Measurements from ENCODE around the gene DNAH12. TPM values are rescaled to one million over a fixed set of nuclear protein-coding genes. Genes with fewer than 3 reads are reported as not detected.
"Not testable (repeated sequence)": the region's sequence is repeated elsewhere in the genome, so short reads cannot be mapped to it uniquely, and the experiment has no call there.

The DNAH12 gene
- total and polyA plus RNA-seq, 4 donors = 0.10 to 0.18 TPM; not detected in 2

GRCh38 chr3:57335283-57335938 lies 208.7 kb downstream of the DNAH12 start:
- Histone ChIP-seq H3K36me3 (ENCODE audit: control insufficient read depth in 1 of 2, insufficient read depth in 2 of 2, low read length in 1 of 2) (no peaks in the 10 kb centered on the region), H3K27ac (ENCODE audit: low read depth in 1 of 2, low read length in 2 of 2) (no peak overlapping the region), H3K9me3 (ENCODE audit: control insufficient read depth, low read length) (peaks cover 1% of the 10 kb centered on the region), H3K4me3 (ENCODE audit: low read length in 2 of 2) (no peak overlapping the region), H3K4me1 (ENCODE audit: control insufficient read depth in 1 of 2, insufficient read depth in 2 of 2, low read length in 2 of 2) (no peaks in the 10 kb centered on the region), H3K27me3 (ENCODE audit: control insufficient read depth in 1 of 2, insufficient read depth in 2 of 2, low read length in 1 of 2) (no peaks in the 10 kb centered on the region)
- WGBS, 2 donors = 82 to 85% methylated on average over 5 of the region's 5 CpGs
- no peak for DNase-seq
- no peak for ATAC-seq (ENCODE audit: low FRiP score)
- intact Hi-C loops (cut with DNase I) = no loop called here

- H3K4me1 ChIP-seq (ENCODE audit: control insufficient read depth in 1 of 2, insufficient read depth in 2 of 2, low read length in 2 of 2) = no peaks in the 10 kb centered on the region
- no peaks in the 10 kb centered on the region for H3K27me3 ChIP-seq (ENCODE audit: control insufficient read depth in 1 of 2, insufficient read depth in 2 of 2, low read length in 1 of 2)
- no peaks in the 10 kb centered on the region for H3K9me3 ChIP-seq (ENCODE audit: control insufficient read depth, low read length)
- WGBS, 2 donors = 83 to 84% methylated on average over 3 of the region's 3 CpGs
- no peaks in the 10 kb centered on the region for H3K36me3 ChIP-seq (ENCODE audit: control insufficient read depth in 1 of 2, insufficient read depth in 2 of 2, low read length in 1 of 2)
- no peak overlapping the region for H3K4me3 ChIP-seq (ENCODE audit: low read length in 2 of 2)
- intact Hi-C loops (cut with DNase I) = no loop called here
- no peak overlapping the region for H3K27ac ChIP-seq (ENCODE audit: low read depth in 1 of 2, low read length in 2 of 2)
- DNase-seq = no peak
- no peak for ATAC-seq (ENCODE audit: low FRiP score)
Observed at GRCh38 chr3:57331078-57331610, 213.0 kb downstream of the DNAH12 start.

DNA sequence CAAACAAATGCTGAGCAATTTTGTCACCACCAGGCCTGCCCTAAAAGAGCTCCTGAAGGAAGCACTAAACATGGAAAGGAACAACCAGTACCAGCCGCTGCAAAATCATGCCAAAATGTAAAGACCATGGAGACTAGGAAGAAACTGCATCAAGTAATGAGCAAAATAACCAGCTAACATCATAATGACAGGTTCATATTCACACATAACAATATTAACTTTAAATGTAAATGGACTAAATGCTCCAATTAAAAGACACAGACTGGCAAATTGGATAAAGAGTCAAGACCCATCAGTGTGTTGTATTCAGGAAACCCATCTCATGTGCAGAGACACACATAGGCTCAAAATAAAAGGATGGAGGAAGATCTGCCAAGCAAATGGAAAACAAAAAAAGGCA lies 217.6 kb downstream of the DNAH12 start:
- H3K27me3 ChIP-seq (ENCODE audit: control insufficient read depth in 1 of 2, insufficient read depth in 2 of 2, low read length in 1 of 2); ATAC-seq (ENCODE audit: low FRiP score); DNase-seq; intact Hi-C loops (cut with DNase I); H3K4me3 ChIP-seq (ENCODE audit: low read length in 2 of 2); H3K4me1 ChIP-seq (ENCODE audit: control insufficient read depth in 1 of 2, insufficient read depth in 2 of 2, low read length in 2 of 2); H3K9me3 ChIP-seq (ENCODE audit: control insufficient read depth, low read length); H3K36me3 ChIP-seq (ENCODE audit: control insufficient read depth in 1 of 2, insufficient read depth in 2 of 2, low read length in 1 of 2); H3K27ac ChIP-seq (ENCODE audit: low read depth in 1 of 2, low read length in 2 of 2): not testable (repeated sequence)
- 82 to 83% methylated on average over 1 of the region's 1 CpG for WGBS, 2 donors

GRCh38 chr3:57314204-57314603 lies 229.9 kb downstream of the DNAH12 start:
- Histone ChIP-seq H3K9me3 (ENCODE audit: control insufficient read depth, low read length) (no peaks in the 10 kb centered on the region), H3K27me3 (ENCODE audit: control insufficient read depth in 1 of 2, insufficient read depth in 2 of 2, low read length in 1 of 2) (no peaks in the 10 kb centered on the region), H3K27ac (ENCODE audit: low read depth in 1 of 2, low read length in 2 of 2) (no peak overlapping the region), H3K4me1 (ENCODE audit: control insufficient read depth in 1 of 2, insufficient read depth in 2 of 2, low read length in 2 of 2) (no peaks in the 10 kb centered on the region), H3K4me3 (ENCODE audit: low read length in 2 of 2) (no peak overlapping the region), H3K36me3 (ENCODE audit: control insufficient read depth in 1 of 2, insufficient read depth in 2 of 2, low read length in 1 of 2) (no peaks in the 10 kb centered on the region)
- DNase-seq (no peak), ATAC-seq (ENCODE audit: low FRiP score) (no peak)
- WGBS, 2 donors = 85 to 96% methylated on average over 3 of the region's 3 CpGs
- intact Hi-C loops (cut with DNase I) = no loop called here

- no peak for ATAC-seq (ENCODE audit: low FRiP score)
- Histone ChIP-seq H3K27ac (ENCODE audit: low read depth in 1 of 2, low read length in 2 of 2) (no peak overlapping the region), H3K4me3 (ENCODE audit: low read length in 2 of 2) (no peak overlapping the region), H3K9me3 (ENCODE audit: control insufficient read depth, low read length) (no peaks in the 10 kb centered on the region), H3K4me1 (ENCODE audit: control insufficient read depth in 1 of 2, insufficient read depth in 2 of 2, low read length in 2 of 2) (no peaks in the 10 kb centered on the region), H3K36me3 (ENCODE audit: control insufficient read depth in 1 of 2, insufficient read depth in 2 of 2, low read length in 1 of 2) (no peaks in the 10 kb centered on the region), H3K27me3 (ENCODE audit: control insufficient read depth in 1 of 2, insufficient read depth in 2 of 2, low read length in 1 of 2) (no peaks in the 10 kb centered on the region)
- DNase-seq = no peak
- intact Hi-C loops (cut with DNase I) = no loop called here
- 59 to 68% methylated on average over 3 of the region's 3 CpGs for WGBS, 2 donors
Observed at GRCh38 chr3:57309769-57310360, 234.3 kb downstream of the DNAH12 start.

- H3K27ac ChIP-seq (ENCODE audit: low read depth in 1 of 2, low read length in 2 of 2); ATAC-seq (ENCODE audit: low FRiP score); H3K36me3 ChIP-seq (ENCODE audit: control insufficient read depth in 1 of 2, insufficient read depth in 2 of 2, low read length in 1 of 2); H3K27me3 ChIP-seq (ENCODE audit: control insufficient read depth in 1 of 2, insufficient read depth in 2 of 2, low read length in 1 of 2); intact Hi-C loops (cut with DNase I); H3K9me3 ChIP-seq (ENCODE audit: control insufficient read depth, low read length); H3K4me3 ChIP-seq (ENCODE audit: low read length in 2 of 2); H3K4me1 ChIP-seq (ENCODE audit: control insufficient read depth in 1 of 2, insufficient read depth in 2 of 2, low read length in 2 of 2); DNase-seq: not testable (repeated sequence)
- 86 to 88% methylated on average over 7 of the region's 7 CpGs for WGBS, 2 donors
Observed at GRCh38 chr3:57303520-57303919, 240.6 kb downstream of the DNAH12 start.

GRCh38 chr3:57298041-57298440 lies 246.1 kb downstream of the DNAH12 start:
- intact Hi-C loops (cut with DNase I) = no loop called here
- Histone ChIP-seq H3K27me3 (ENCODE audit: control insufficient read depth in 1 of 2, insufficient read depth in 2 of 2, low read length in 1 of 2) (no peaks in the 10 kb centered on the region), H3K9me3 (ENCODE audit: control insufficient read depth, low read length) (no peaks in the 10 kb centered on the region), H3K4me3 (ENCODE audit: low read length in 2 of 2) (no peak overlapping the region), H3K27ac (ENCODE audit: low read depth in 1 of 2, low read length in 2 of 2) (no peak overlapping the region), H3K4me1 (ENCODE audit: control insufficient read depth in 1 of 2, insufficient read depth in 2 of 2, low read length in 2 of 2) (no peaks in the 10 kb centered on the region), H3K36me3 (ENCODE audit: control insufficient read depth in 1 of 2, insufficient read depth in 2 of 2, low read length in 1 of 2) (no peaks in the 10 kb centered on the region)
- 92 to 96% methylated on average over 1 of the region's 1 CpG for WGBS, 2 donors
- DNase-seq (no peak), ATAC-seq (ENCODE audit: low FRiP score) (no peak)

- intact Hi-C loops (cut with DNase I) = no loop called here
- DNase-seq (no peak), ATAC-seq (ENCODE audit: low FRiP score) (no peak)
- H3K4me3 ChIP-seq (ENCODE audit: low read length in 2 of 2) = no peak overlapping the region
- WGBS, 2 donors = 95% methylated on average over 4 of the region's 4 CpGs
- no peaks in the 10 kb centered on the region for H3K4me1 ChIP-seq (ENCODE audit: control insufficient read depth in 1 of 2, insufficient read depth in 2 of 2, low read length in 2 of 2)
- no peaks in the 10 kb centered on the region for H3K36me3 ChIP-seq (ENCODE audit: control insufficient read depth in 1 of 2, insufficient read depth in 2 of 2, low read length in 1 of 2)
- H3K9me3 ChIP-seq (ENCODE audit: control insufficient read depth, low read length) = no peaks in the 10 kb centered on the region
- H3K27ac ChIP-seq (ENCODE audit: low read depth in 1 of 2, low read length in 2 of 2) = no peak overlapping the region
- no peaks in the 10 kb centered on the region for H3K27me3 ChIP-seq (ENCODE audit: control insufficient read depth in 1 of 2, insufficient read depth in 2 of 2, low read length in 1 of 2)
Observed at GRCh38 chr3:57292897-57293526, 251.1 kb downstream of the DNAH12 start.

Data from aorta (tissue), 5 donors.